A673 (cell line): ENCODE data around the gene SDK1. TPM values are rescaled to one million over a fixed set of nuclear protein-coding genes. Genes with fewer than 3 reads are reported as not detected.

ENCODE experiments used
- BruUV-seq: library from RNA; stranded (reverse); fragments of 400-500 nt; replicated peaks from 2 replicates; lab custom pipeline; 2021; lab: Mats Ljungman, UMichigan
- CTCF ChIA-PET: fragments of 300-600 bp; sonication (Branson Sonifier 250); formaldehyde crosslinking; loops from one replicate; lab custom pipeline; 2022; ENCODE audit warnings: antibody characterized with exemption; lab: Charles Lee
- POLR2A ChIA-PET: fragments of 300-600 bp; sonication (Branson Sonifier 250); formaldehyde crosslinking; loops from one replicate; lab custom pipeline; 2022; ENCODE audit warnings: antibody characterized with exemption; ENCODE audit not compliant: low non-redundant PET; lab: Charles Lee
- DNase-seq: peaks from one replicate; pipeline ENCODE4 v3.0.0-alpha.2; 2015; ENCODE audit warnings: low spot score
- H3K27ac ChIP-seq: fragments of 200-600 bp; sonication (generic); 2 replicates; pipeline ENCODE4 v1.5.1; 2016; ENCODE audit warnings: mixed run types, low read depth, mild to moderate bottlenecking, mixed read lengths, antibody characterized with exemption, low read length; ENCODE audit not compliant: poor library complexity, severe bottlenecking
- H3K27me3 ChIP-seq: fragments of 200-600 bp; sonication (generic); replicated peaks from 2 replicates; pipeline ENCODE4 v1.6.1; 2017; ENCODE audit warnings: mixed run types, low read depth, mild to moderate bottlenecking, mixed read lengths, antibody characterized with exemption, low read length; ENCODE audit not compliant: insufficient read depth, poor library complexity
- H3K36me3 ChIP-seq: fragments of 200-600 bp; sonication (generic); 2 replicates; pipeline ENCODE4 v1.6.1; 2016; ENCODE audit warnings: mixed run types, mild to moderate bottlenecking, mixed read lengths, antibody characterized with exemption, low read length; ENCODE audit not compliant: insufficient read depth, poor library complexity, severe bottlenecking
- H3K4me1 ChIP-seq: fragments of 200-600 bp; sonication (generic); 2 replicates; pipeline ENCODE4 v1.6.1; 2017; ENCODE audit warnings: mixed run types, mild to moderate bottlenecking, mixed read lengths, antibody characterized with exemption, low read length; ENCODE audit not compliant: insufficient read depth, poor library complexity, severe bottlenecking
- H3K4me3 ChIP-seq: fragments of 200-600 bp; sonication (generic); 2 replicates; pipeline ENCODE4 v1.5.1; 2016; ENCODE audit warnings: low read depth, mixed run types, mild to moderate bottlenecking, mixed read lengths, low read length; ENCODE audit not compliant: poor library complexity, severe bottlenecking
- H3K9me3 ChIP-seq: fragments of 200-600 bp; sonication (generic); 2 replicates; pipeline ENCODE4 v1.6.1; 2016; ENCODE audit warnings: mixed run types, low read depth, mild to moderate bottlenecking, mixed read lengths, antibody characterized with exemption, low read length; ENCODE audit not compliant: poor library complexity, severe bottlenecking
- EZH2 ChIP-seq: fragments of 200-600 bp; sonication (generic); IDR thresholded peaks from 2 replicates; pipeline ENCODE4 v1.6.1; 2017; ENCODE audit warnings: borderline replicate concordance, low read depth, mild to moderate bottlenecking, mixed read lengths, antibody characterized with exemption, low read length; ENCODE audit not compliant: poor library complexity, severe bottlenecking
- intact Hi-C: fragments of 100-400 bp; cut with micrococcal nuclease; formaldehyde crosslinking; loops from one replicate; pipeline ENCODE4 v1.10.0; 2022; ENCODE audit not compliant: unreplicated experiment
- total RNA-seq: library from RNA; stranded (reverse); gene quantifications from 2 replicates; pipeline ENCODE4 v1.2.3, GENCODE V29; 2021
- TF ChIP-seq, protein P1 (sequence below): fragments of 300-800, 200-600 bp; sonication (generic); conservative IDR thresholded peaks from 2 replicates; pipeline ENCODE4 v1.5.1; 2017; ENCODE audit warnings: low read depth, mild to moderate bottlenecking, antibody characterized with exemption, low read length, moderate library complexity, mixed read lengths

Gene SDK1
- total RNA-seq, 1 experiment from 2014 or later, result 14.7 TPM

DNA sequence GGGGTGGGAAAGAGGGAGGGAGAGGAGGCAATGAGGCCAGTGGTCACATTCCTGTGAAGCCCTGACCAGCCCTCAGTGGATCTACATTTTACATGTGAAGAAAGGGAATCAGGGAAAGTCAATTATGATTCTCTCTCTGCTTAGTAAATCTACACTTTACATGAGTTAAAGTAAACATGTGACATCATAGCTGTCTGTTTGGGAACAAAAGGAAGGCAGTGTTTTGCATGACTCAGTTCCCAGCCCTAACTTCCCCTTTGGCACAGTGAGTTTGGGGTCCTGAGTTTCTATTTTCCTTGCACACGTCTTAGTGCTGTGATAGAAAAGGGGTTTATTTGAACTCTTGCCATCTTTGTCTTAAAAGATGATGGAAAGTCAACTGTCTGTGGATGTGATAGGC, 615.1 kb downstream of the SDK1 start:
- Histone ChIP-seq H3K9me3 (no peaks in the 10 kb centered on the region), H3K4me1 (no peaks in the 10 kb centered on the region), H3K27me3 (no peaks in the 10 kb centered on the region), H3K4me3 (no peak overlapping the region), H3K36me3 (no peaks in the 10 kb centered on the region), H3K27ac (no peak overlapping the region)
- intact Hi-C loops, result no loop called here
- TF ChIP-seq EZH2, result no peak
- TF ChIP-seq, protein P1, sequence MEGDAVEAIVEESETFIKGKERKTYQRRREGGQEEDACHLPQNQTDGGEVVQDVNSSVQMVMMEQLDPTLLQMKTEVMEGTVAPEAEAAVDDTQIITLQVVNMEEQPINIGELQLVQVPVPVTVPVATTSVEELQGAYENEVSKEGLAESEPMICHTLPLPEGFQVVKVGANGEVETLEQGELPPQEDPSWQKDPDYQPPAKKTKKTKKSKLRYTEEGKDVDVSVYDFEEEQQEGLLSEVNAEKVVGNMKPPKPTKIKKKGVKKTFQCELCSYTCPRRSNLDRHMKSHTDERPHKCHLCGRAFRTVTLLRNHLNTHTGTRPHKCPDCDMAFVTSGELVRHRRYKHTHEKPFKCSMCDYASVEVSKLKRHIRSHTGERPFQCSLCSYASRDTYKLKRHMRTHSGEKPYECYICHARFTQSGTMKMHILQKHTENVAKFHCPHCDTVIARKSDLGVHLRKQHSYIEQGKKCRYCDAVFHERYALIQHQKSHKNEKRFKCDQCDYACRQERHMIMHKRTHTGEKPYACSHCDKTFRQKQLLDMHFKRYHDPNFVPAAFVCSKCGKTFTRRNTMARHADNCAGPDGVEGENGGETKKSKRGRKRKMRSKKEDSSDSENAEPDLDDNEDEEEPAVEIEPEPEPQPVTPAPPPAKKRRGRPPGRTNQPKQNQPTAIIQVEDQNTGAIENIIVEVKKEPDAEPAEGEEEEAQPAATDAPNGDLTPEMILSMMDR, result no peak
- no peak for DNase-seq
- ChIA-PET CTCF (no interaction called here), POLR2A (no interaction called here)
- no TSS peak for BruUV-seq

DNA sequence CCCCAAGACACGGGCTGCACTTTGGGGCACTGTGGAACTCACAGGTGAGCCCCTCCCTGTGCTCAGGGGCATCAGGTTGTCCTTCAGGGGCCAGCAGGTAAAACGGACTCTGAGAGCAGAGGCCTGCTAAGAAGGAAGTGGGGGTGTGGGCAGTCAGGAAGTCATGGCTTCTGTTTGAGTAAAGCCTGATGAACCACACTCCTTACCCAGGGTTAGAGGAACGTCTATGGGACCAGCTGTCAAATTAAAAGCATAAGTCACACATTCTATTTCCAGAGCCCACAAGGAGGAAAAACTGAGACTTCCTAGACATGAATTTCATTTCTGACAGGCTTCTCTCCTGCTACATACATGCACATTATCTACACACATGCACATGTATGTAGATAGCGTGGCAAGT, 616.4 kb downstream of the SDK1 start:
- Histone ChIP-seq H3K4me3 (no peak overlapping the region), H3K36me3 (no peaks in the 10 kb centered on the region), H3K27ac (no peak overlapping the region), H3K27me3 (no peaks in the 10 kb centered on the region), H3K4me1 (peaks cover 3% of the 10 kb centered on the region), H3K9me3 (no peaks in the 10 kb centered on the region)
- BruUV-seq, result no TSS peak
- TF ChIP-seq, protein P1, result no peak
- no peak for TF ChIP-seq EZH2
- POLR2A ChIA-PET, result no interaction called here
- DNase-seq, result no peak
- intact Hi-C loops, result no loop called here
- CTCF ChIA-PET, result no interaction called here

DNA sequence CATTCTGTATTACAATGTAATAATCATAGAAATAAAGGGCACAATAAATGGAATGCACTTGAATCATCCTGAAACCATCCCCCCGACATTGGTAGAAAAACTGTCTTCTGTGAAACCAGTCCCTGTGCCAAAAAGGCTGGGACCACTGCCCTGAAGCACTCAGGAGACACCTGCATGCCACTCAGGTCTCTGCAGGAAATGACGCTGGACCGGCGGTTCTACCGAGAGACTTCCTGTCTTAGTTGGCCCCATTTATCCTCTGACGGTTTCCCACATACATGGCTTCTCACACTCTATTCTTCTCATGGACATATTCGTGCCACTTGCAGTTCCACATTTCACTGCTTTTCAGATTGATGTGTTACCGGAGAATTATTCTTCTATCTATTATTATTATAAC, 617.5 kb downstream of the SDK1 start:
- Histone ChIP-seq H3K4me1 (peaks cover 8% of the 10 kb centered on the region), H3K27ac (no peak overlapping the region), H3K36me3 (no peaks in the 10 kb centered on the region), H3K27me3 (no peaks in the 10 kb centered on the region), H3K9me3 (no peaks in the 10 kb centered on the region), H3K4me3 (no peak overlapping the region)
- TF ChIP-seq, protein P1, result no peak
- TF ChIP-seq EZH2, result no peak
- no peak for DNase-seq
- CTCF ChIA-PET, result no interaction called here
- intact Hi-C loops, result no loop called here
- no TSS peak for BruUV-seq
- POLR2A ChIA-PET, result no interaction called here
